GM23338 (cell line): ENCODE results near the gene SLA2.
"Not testable (repeated sequence)": the region's sequence is repeated elsewhere in the genome, so short reads cannot be mapped to it uniquely, and the experiment has no call there.

Experiments used
- CREB1 ChIP-seq: fragments of 250-450 bp; sonication (Bioruptor Pico); IDR thresholded peaks from 2 replicates; pipeline ENCODE4 v1.5.0; 2020; ENCODE audit warnings: low read depth, mild to moderate bottlenecking, moderate library complexity
- EZH2 ChIP-seq: fragments of 200-600 bp; sonication (generic); IDR thresholded peaks from one replicate; pipeline ENCODE4 v1.8.0; 2017; ENCODE audit warnings: antibody characterized with exemption, mild to moderate bottlenecking, low read depth; ENCODE audit not compliant: unreplicated experiment
- POLR2AphosphoS5 ChIP-seq: IDR thresholded peaks from 2 replicates; pipeline ENCODE4 v1.6.1; 2016; ENCODE audit warnings: antibody characterized with exemption, low read depth
- TF ChIP-seq, protein P1 (sequence below), 2 experiments: fragments of 200-600 bp in 1 of 2; sonication (generic) in 1 of 2; conservative IDR thresholded peaks; 2 replicates each; pipeline versions ENCODE4 v1.5.1 to v1.6.1; 2016 to 2017; ENCODE audit warnings: antibody characterized with exemption in 2 of 2, low read depth in 2 of 2, mild to moderate bottlenecking in 2 of 2, moderate library complexity in 1 of 2

- TF ChIP-seq, protein P1, sequence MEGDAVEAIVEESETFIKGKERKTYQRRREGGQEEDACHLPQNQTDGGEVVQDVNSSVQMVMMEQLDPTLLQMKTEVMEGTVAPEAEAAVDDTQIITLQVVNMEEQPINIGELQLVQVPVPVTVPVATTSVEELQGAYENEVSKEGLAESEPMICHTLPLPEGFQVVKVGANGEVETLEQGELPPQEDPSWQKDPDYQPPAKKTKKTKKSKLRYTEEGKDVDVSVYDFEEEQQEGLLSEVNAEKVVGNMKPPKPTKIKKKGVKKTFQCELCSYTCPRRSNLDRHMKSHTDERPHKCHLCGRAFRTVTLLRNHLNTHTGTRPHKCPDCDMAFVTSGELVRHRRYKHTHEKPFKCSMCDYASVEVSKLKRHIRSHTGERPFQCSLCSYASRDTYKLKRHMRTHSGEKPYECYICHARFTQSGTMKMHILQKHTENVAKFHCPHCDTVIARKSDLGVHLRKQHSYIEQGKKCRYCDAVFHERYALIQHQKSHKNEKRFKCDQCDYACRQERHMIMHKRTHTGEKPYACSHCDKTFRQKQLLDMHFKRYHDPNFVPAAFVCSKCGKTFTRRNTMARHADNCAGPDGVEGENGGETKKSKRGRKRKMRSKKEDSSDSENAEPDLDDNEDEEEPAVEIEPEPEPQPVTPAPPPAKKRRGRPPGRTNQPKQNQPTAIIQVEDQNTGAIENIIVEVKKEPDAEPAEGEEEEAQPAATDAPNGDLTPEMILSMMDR (conservative IDR thresholded peaks at IDR 0.05; ENCODE audit: low read depth in 2 of 2), result not testable (repeated sequence)
- TF ChIP-seq POLR2AphosphoS5, CREB1, EZH2: not testable (repeated sequence)
Measured at GRCh38 chr20:36695467-36695866, 49.5 kb upstream of the SLA2 start.
